HepG2 (cell line): ENCODE measurements around the gene SLC43A3. TPM values are rescaled to one million over a fixed set of nuclear protein-coding genes. Genes with fewer than 3 reads are reported as not detected.

Source experiments
- ATAC-seq: fragments of 200-7000 bp; cut with Tn5 transposase; 3 replicates; pipeline ENCODE4 v1.9.1; 2020; ENCODE audit warnings: mild to moderate bottlenecking, moderate library complexity
- BruUV-seq: library from RNA; stranded (reverse); fragments of 400-500 nt; replicated peaks from 2 replicates; lab custom pipeline; 2021; lab: Mats Ljungman, UMichigan
- CTCF ChIA-PET: fragments of 300-600 bp; formaldehyde crosslinking; extraction: SDS; loops from one replicate; lab custom pipeline; 2021; ENCODE audit warnings: low total read pairs, inconsistent platforms, low intra/inter-chr PET ratio; lab: Yijun Ruan, JAX
- POLR2A ChIA-PET: fragments of 350-600 bp; sonication (Branson Sonifier 250); formaldehyde crosslinking; loops from one replicate; lab custom pipeline; 2020; ENCODE audit warnings: antibody characterized with exemption, inconsistent platforms; lab: Yijun Ruan, JAX
- DNase-seq: peaks from one replicate; pipeline ENCODE4 v3.0.0-alpha.2; 2015; ENCODE audit warnings: low spot score
- FAIRE-seq: peaks from 3 replicates; lab custom pipeline; 2011; peaks lifted over from hg19 to GRCh38; lab: Jason Lieb, UNC
- H2AFZ ChIP-seq: one replicate; pipeline ENCODE4 v1.6.1; 2011; ENCODE audit warnings: low read length, inconsistent platforms
- H3K27ac ChIP-seq: fragments of 300-600 bp; 3 replicates; pipeline ENCODE4 v1.8.0; 2011; ENCODE audit warnings: mixed run types, mild to moderate bottlenecking, mixed read lengths, low read length, inconsistent platforms; ENCODE audit not compliant: insufficient read depth; ENCODE audit errors: extremely low read length
- H3K27me3 ChIP-seq, 2 experiments: fragments of 200-600 bp in 1 of 2; 2 replicates in 1 of 2; 3 replicates in 1 of 2; pipeline versions ENCODE4 v1.6.0 to v1.8.0; 2011; ENCODE audit warnings: low read length in 2 of 2, mild to moderate bottlenecking in 2 of 2, moderate library complexity in 2 of 2, inconsistent platforms in 1 of 2; ENCODE audit not compliant: insufficient read depth in 2 of 2, control insufficient read depth in 1 of 2
- H3K36me3 ChIP-seq, 2 experiments: fragments of 200-600 bp in 1 of 2; replicated peaks in 1 of 2; 2 replicates in 1 of 2; 3 replicates in 1 of 2; pipeline versions ENCODE4 v1.5.1 to v1.8.0; 2011; ENCODE audit warnings: low read length in 2 of 2, inconsistent platforms in 1 of 2; ENCODE audit not compliant: insufficient read depth in 2 of 2, control insufficient read depth in 1 of 2
- H3K4me1 ChIP-seq: 2 replicates; pipeline ENCODE4 v1.5.1; 2012; ENCODE audit warnings: low read length, inconsistent platforms; ENCODE audit not compliant: insufficient read depth
- H3K4me2 ChIP-seq: 2 replicates; pipeline ENCODE4 v1.6.0; 2011; ENCODE audit warnings: low read depth, low read length, inconsistent platforms
- H3K4me3 ChIP-seq, 3 experiments: fragments of 200-600 bp in 1 of 3; sonication (generic), shearing (Covaris generic) in 1 of 3; replicated peaks in 1 of 3; 2 replicates each; pipeline ENCODE4 v1.5.1; 2011 to 2016; ENCODE audit warnings: low read length in 3 of 3, inconsistent platforms in 2 of 3, low read depth in 2 of 3, mild to moderate bottlenecking in 2 of 3, control low read depth in 1 of 3, mixed read lengths in 1 of 3; ENCODE audit not compliant: insufficient read depth in 1 of 3
- H3K79me2 ChIP-seq: one replicate; pipeline ENCODE4 v1.6.1; 2011; ENCODE audit warnings: low read length, inconsistent platforms; ENCODE audit not compliant: insufficient read depth
- H3K9ac ChIP-seq: 2 replicates; pipeline ENCODE4 v1.6.0; 2011; ENCODE audit warnings: mild to moderate bottlenecking, low read depth, low read length, inconsistent platforms; ENCODE audit not compliant: insufficient read depth
- H3K9me3 ChIP-seq: 2 replicates; pipeline ENCODE4 v1.5.1; 2012; ENCODE audit warnings: mild to moderate bottlenecking, low read length
- H4K20me1 ChIP-seq: 2 replicates; pipeline ENCODE4 v1.6.0; 2011; ENCODE audit warnings: inconsistent platforms, mild to moderate bottlenecking, low read length, moderate library complexity; ENCODE audit not compliant: insufficient read depth
- ATM ChIP-seq: fragments of 450-650 bp; IDR thresholded peaks from 2 replicates; pipeline ENCODE4 v1.7.1; 2017; ENCODE audit warnings: mild to moderate bottlenecking, borderline replicate concordance
- BRCA1 ChIP-seq: sonication (generic); formaldehyde crosslinking; IDR thresholded peaks from 2 replicates; pipeline ENCODE4 v1.4.0; 2020; ENCODE audit warnings: missing genetic modification reagents
- DNMT1 ChIP-seq: sonication (generic); formaldehyde crosslinking; IDR thresholded peaks from 2 replicates; pipeline ENCODE4 v1.5.1; 2020; ENCODE audit warnings: mild to moderate bottlenecking, missing genetic modification reagents
- EP300 ChIP-seq, 3 experiments: sonication (generic) in 1 of 3; formaldehyde crosslinking in 1 of 3; IDR thresholded peaks; 2 replicates each; pipeline versions ENCODE4 v1.5.1 to v1.6.1; 2011 to 2020; ENCODE audit warnings: low read depth in 2 of 3, low read length in 2 of 3, borderline replicate concordance in 1 of 3, improper control_type of control experiment in 1 of 3, mild to moderate bottlenecking in 1 of 3, missing genetic modification reagents in 1 of 3, moderate library complexity in 1 of 3
- FOXC1 ChIP-seq: sonication (generic); formaldehyde crosslinking; IDR thresholded peaks from 2 replicates; pipeline ENCODE4 v1.8.0; 2022; ENCODE audit warnings: mild to moderate bottlenecking, missing genetic modification reagents, borderline replicate concordance
- GLI4 ChIP-seq: sonication (generic); formaldehyde crosslinking; IDR thresholded peaks from 2 replicates; pipeline ENCODE4 v1.5.1; 2020; ENCODE audit warnings: missing genetic modification reagents, mild to moderate bottlenecking, moderate library complexity, borderline replicate concordance
- HHEX ChIP-seq: IDR thresholded peaks from 2 replicates; pipeline ENCODE4 v1.6.1; 2016; ENCODE audit warnings: control low read depth
- NFRKB ChIP-seq: fragments of 450-650 bp; IDR thresholded peaks from 2 replicates; pipeline ENCODE4 v1.6.1; 2017
- RAD21 ChIP-seq: fragments of 450-650 bp; formaldehyde crosslinking; IDR thresholded peaks from 2 replicates; pipeline ENCODE4 v1.5.0; 2020; ENCODE audit warnings: mild to moderate bottlenecking
- RXRA ChIP-seq: sonication (generic); formaldehyde crosslinking; IDR thresholded peaks from 2 replicates; pipeline ENCODE4 v1.5.1; 2020; ENCODE audit warnings: missing genetic modification reagents
- SSRP1 ChIP-seq: IDR thresholded peaks from 2 replicates; pipeline ENCODE4 v1.6.1; 2016; ENCODE audit warnings: control low read depth
- ZNF430 ChIP-seq: sonication (generic); formaldehyde crosslinking; IDR thresholded peaks from 2 replicates; pipeline ENCODE4 v1.9.0; 2021; ENCODE audit warnings: mild to moderate bottlenecking, missing genetic modification reagents
- ZNF431 ChIP-seq: sonication (generic); formaldehyde crosslinking; IDR thresholded peaks from 2 replicates; pipeline ENCODE4 v1.9.0; 2022; ENCODE audit warnings: missing genetic modification reagents, low read depth, mild to moderate bottlenecking, borderline replicate concordance
- ZNF614 ChIP-seq: IDR thresholded peaks from 2 replicates; pipeline ENCODE4 v1.6.1; 2018; ENCODE audit warnings: missing biosample characterization, missing genetic modification reagents, inconsistent platforms, borderline replicate concordance
- ZNF616 ChIP-seq: sonication (generic); formaldehyde crosslinking; IDR thresholded peaks from 2 replicates; pipeline ENCODE4 v1.5.0; 2020; ENCODE audit warnings: low read depth, mild to moderate bottlenecking, missing genetic modification reagents
- WGBS: methylation state at CpG from one replicate; pipeline ENCODE4 v1.1.6; 2017; ENCODE audit warnings: low lambda C conversion rate; 5-methylcytosine and 5-hydroxymethylcytosine counted together
- in situ Hi-C: cut with HindIII; loops from 2 replicates; pipeline ENCODE4 v1.10.0; 2017; ENCODE audit warnings: low pct_unique_long_range_greater_than_20kb; ENCODE audit not compliant: extremely low pct_ligation_motif_present
- intact Hi-C: fragments of 100-400 bp; cut with micrococcal nuclease; formaldehyde crosslinking; loops from one replicate; pipeline ENCODE4 v1.10.0; 2022; ENCODE audit not compliant: unreplicated experiment
- polyA plus RNA-seq, 8 experiments: library from polyadenylated mRNA; depleted of rRNA in 3 of 8; stranded (reverse) in 7 of 8; unstranded in 1 of 8; fragments of >200 nt; fragmentation: Illumina TruSeq in 4 of 8; extraction: Trizol in 4 of 8; gene quantifications; 2 replicates each; pipeline versions ENCODE4 v1.2.1 to v1.2.3, GENCODE V29; 2011 to 2016; ENCODE audit warnings: low read depth in 4 of 8, missing spikeins in 1 of 8, mixed read lengths in 1 of 8; ENCODE audit not compliant: insufficient read depth in 1 of 8
- total RNA-seq, 5 experiments: library from RNA; depleted of rRNA; stranded (reverse); fragments of >200 nt; fragmentation: Illumina TruSeq; extraction: Trizol; gene quantifications; 2 replicates each; pipeline ENCODE4 v1.2.3, GENCODE V29; 2016; ENCODE audit warnings: low read depth in 1 of 5
- TF ChIP-seq, protein P1 (sequence below): sonication (generic); formaldehyde crosslinking; conservative IDR thresholded peaks from 2 replicates; pipeline ENCODE4 v1.4.0; 2020; ENCODE audit warnings: missing genetic modification reagents
- TF ChIP-seq, protein P2 (sequence below): sonication (generic); formaldehyde crosslinking; IDR thresholded peaks from 2 replicates; pipeline ENCODE4 v1.4.0; 2020; ENCODE audit warnings: missing genetic modification reagents
- TF ChIP-seq, protein P3 (sequence below): sonication (generic); formaldehyde crosslinking; IDR thresholded peaks from 2 replicates; pipeline ENCODE4 v1.5.0; 2020; ENCODE audit warnings: missing genetic modification reagents, mild to moderate bottlenecking, borderline replicate concordance
- TF ChIP-seq, protein P4 (sequence below): sonication (generic); formaldehyde crosslinking; IDR thresholded peaks from 2 replicates; pipeline ENCODE4 v1.4.0; 2020; ENCODE audit warnings: mild to moderate bottlenecking, missing genetic modification reagents
- TF ChIP-seq, protein P5 (sequence below): sonication (generic); formaldehyde crosslinking; IDR thresholded peaks from 2 replicates; pipeline ENCODE4 v1.4.0; 2020; ENCODE audit warnings: missing genetic modification reagents

Gene SLC43A3
- total and polyA plus RNA-seq, 2 of the 13 experiments (the other 11 are each of a cell fraction or from before 2014, with no cell fraction given) = 2.6 TPM; not detected in 1

DNA sequence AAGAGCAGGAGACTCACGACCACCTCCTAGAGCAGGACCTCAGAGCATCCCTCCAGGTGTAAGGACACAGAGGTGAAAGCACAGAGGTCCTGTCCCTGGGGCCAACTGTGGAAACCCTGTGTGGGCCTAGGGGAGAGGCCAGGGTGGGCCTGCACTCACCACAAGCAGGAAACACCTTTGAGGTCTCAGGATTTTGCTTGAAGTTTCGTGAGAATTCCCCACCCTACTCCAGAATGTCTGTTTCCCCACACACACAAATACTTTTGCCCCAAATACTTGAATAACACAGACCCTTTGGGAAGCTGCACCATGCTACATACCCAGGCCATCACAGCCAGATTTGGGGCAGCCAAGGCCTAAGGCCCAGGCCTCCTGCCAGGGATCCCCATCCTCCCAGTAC lies 18.1 kb downstream of the SLC43A3 start:
- in situ Hi-C loops = no loop called here
- DNase-seq = no peak
- BruUV-seq = no TSS peak
- Histone ChIP-seq H3K27me3 (peaks cover 0 to 6% of the 10 kb centered on the region in 2 experiments; a peak in 2 of 5 replicates), H3K9ac (no peak overlapping the region), H3K27ac (no peak overlapping the region), H3K4me3 (no peak overlapping the region), H3K4me2 (no peak overlapping the region), H2AFZ (no peak overlapping the region), H3K79me2 (no peaks in the 10 kb centered on the region), H4K20me1 (no peaks in the 10 kb centered on the region), H3K4me1 (no peaks in the 10 kb centered on the region), H3K36me3 (no peaks in the 10 kb centered on the region), H3K9me3 (no peaks in the 10 kb centered on the region)
- POLR2A ChIA-PET = no interaction called here
- CTCF ChIA-PET = no interaction called here
- intact Hi-C loops = no loop called here
- WGBS = 20% methylated on average over 1 of the region's 2 CpGs
- TF ChIP-seq NFRKB (no peak), SSRP1 (no peak), GLI4 (CRISPR knock-in tag) (no peak), DNMT1 (CRISPR knock-in tag) (no peak), FOXC1 (CRISPR knock-in tag) (no peak), ZNF430 (no peak), BRCA1 (CRISPR knock-in tag) (no peak), RXRA (CRISPR knock-in tag) (no peak), ZNF614 (CRISPR knock-in tag) (no peak), RAD21 (CRISPR knock-in tag) (no peak), EP300 (IDR thresholded peaks at IDR 0.05; ENCODE audit: low read depth in 2 of 2, low read length in 2 of 2) (no peak), EP300 (CRISPR knock-in tag; IDR thresholded peaks at IDR 0.05; ENCODE audit: borderline replicate concordance) (no peak), ZNF431 (CRISPR knock-in tag) (no peak), ZNF616 (CRISPR knock-in tag) (no peak), ATM (no peak), HHEX (CRISPR knock-in tag) (no peak)
- TF ChIP-seq, protein P1, sequence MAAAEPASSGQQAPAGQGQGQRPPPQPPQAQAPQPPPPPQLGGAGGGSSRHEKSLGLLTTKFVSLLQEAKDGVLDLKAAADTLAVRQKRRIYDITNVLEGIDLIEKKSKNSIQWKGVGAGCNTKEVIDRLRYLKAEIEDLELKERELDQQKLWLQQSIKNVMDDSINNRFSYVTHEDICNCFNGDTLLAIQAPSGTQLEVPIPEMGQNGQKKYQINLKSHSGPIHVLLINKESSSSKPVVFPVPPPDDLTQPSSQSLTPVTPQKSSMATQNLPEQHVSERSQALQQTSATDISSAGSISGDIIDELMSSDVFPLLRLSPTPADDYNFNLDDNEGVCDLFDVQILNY = no peak
- TF ChIP-seq, protein P2, sequence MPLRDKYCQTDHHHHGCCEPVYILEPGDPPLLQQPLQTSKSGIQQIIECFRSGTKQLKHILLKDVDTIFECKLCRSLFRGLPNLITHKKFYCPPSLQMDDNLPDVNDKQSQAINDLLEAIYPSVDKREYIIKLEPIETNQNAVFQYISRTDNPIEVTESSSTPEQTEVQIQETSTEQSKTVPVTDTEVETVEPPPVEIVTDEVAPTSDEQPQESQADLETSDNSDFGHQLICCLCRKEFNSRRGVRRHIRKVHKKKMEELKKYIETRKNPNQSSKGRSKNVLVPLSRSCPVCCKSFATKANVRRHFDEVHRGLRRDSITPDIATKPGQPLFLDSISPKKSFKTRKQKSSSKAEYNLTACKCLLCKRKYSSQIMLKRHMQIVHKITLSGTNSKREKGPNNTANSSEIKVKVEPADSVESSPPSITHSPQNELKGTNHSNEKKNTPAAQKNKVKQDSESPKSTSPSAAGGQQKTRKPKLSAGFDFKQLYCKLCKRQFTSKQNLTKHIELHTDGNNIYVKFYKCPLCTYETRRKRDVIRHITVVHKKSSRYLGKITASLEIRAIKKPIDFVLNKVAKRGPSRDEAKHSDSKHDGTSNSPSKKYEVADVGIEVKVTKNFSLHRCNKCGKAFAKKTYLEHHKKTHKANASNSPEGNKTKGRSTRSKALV (CRISPR knock-in tag) = no peak
- TF ChIP-seq, protein P3, sequence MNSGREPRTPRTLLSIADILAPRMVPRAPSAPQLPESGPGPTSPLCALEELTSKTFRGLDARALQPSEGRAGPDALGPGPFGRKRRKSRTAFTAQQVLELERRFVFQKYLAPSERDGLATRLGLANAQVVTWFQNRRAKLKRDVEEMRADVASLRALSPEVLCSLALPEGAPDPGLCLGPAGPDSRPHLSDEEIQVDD (CRISPR knock-in tag) = no peak
- TF ChIP-seq, protein P4, sequence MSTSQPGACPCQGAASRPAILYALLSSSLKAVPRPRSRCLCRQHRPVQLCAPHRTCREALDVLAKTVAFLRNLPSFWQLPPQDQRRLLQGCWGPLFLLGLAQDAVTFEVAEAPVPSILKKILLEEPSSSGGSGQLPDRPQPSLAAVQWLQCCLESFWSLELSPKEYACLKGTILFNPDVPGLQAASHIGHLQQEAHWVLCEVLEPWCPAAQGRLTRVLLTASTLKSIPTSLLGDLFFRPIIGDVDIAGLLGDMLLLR = no peak
- TF ChIP-seq, protein P5, sequence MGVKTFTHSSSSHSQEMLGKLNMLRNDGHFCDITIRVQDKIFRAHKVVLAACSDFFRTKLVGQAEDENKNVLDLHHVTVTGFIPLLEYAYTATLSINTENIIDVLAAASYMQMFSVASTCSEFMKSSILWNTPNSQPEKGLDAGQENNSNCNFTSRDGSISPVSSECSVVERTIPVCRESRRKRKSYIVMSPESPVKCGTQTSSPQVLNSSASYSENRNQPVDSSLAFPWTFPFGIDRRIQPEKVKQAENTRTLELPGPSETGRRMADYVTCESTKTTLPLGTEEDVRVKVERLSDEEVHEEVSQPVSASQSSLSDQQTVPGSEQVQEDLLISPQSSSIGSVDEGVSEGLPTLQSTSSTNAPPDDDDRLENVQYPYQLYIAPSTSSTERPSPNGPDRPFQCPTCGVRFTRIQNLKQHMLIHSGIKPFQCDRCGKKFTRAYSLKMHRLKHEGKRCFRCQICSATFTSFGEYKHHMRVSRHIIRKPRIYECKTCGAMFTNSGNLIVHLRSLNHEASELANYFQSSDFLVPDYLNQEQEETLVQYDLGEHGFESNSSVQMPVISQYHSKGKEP (CRISPR knock-in tag) = no peak
- no peak for FAIRE-seq
- no peak for ATAC-seq
